ENCODE measurements around the gene SPAM1.

GRCh38 chr7:123948136-123948535 is 23.1 kb downstream of the SPAM1 start:
- TF ChIP-seq CTCF (IDR thresholded peaks at IDR 0.05) (no peak), POLR2A (IDR thresholded peaks at IDR 0.05; ENCODE audit: low read depth) (no peak)
